ENCODE measurements around the gene CD44. TPM values are rescaled to one million over a fixed set of nuclear protein-coding genes. Genes with fewer than 3 reads are reported as not detected.

CD44 gene
- total and polyA plus RNA-seq, 11 donors, result 3.9 to 210 (median 26.2) TPM

GRCh38 chr11:35197292-35197691, 58.3 kb downstream of the CD44 start:
- Histone ChIP-seq H3K4me3 (no peak overlapping the region), H3K36me3 (peaks cover 0 to 87% (median 19%) of the 10 kb centered on the region in 9 donors), H3K4me1 (peaks cover 2 to 22% (median 7%) of the 10 kb centered on the region in 12 donors), H3K9me3 (no peaks in the 10 kb centered on the region), H3K27ac (no peak overlapping the region), H3K27me3 (no peaks in the 10 kb centered on the region)
- WGBS, 4 donors, result 95 to 100% (median 97%) methylated on average over 1 of the region's 1 CpG
- intact Hi-C loops (cut with DNase I), result no loop called here
- ATAC-seq, result no peak
- no peak for TF ChIP-seq POLR2A (IDR thresholded peaks at IDR 0.05)
- no peak for TF ChIP-seq CTCF (IDR thresholded peaks at IDR 0.05)
- DNase-seq, result no peak

GRCh38 chr11:35200811-35201341, 61.9 kb downstream of the CD44 start:
- ATAC-seq, result no peak
- no peak overlapping the region for H3K4me3 ChIP-seq
- peaks cover 0 to 2% (median 0%) of the 10 kb centered on the region in 12 donors for H3K4me1 ChIP-seq
- 94 to 97% (median 96%) methylated on average over 7 of the region's 7 CpGs for WGBS, 4 donors
- no peaks in the 10 kb centered on the region for H3K27me3 ChIP-seq
- H3K36me3 ChIP-seq, result peaks cover 0 to 87% (median 28%) of the 10 kb centered on the region in 9 donors
- no peak for DNase-seq
- intact Hi-C loops (cut with DNase I), result no loop called here
- H3K27ac ChIP-seq, result no peak overlapping the region
- TF ChIP-seq POLR2A (IDR thresholded peaks at IDR 0.05), result no peak
- TF ChIP-seq CTCF (IDR thresholded peaks at IDR 0.05), result no peak
- no peaks in the 10 kb centered on the region for H3K9me3 ChIP-seq

- no peaks in the 10 kb centered on the region for H3K4me1 ChIP-seq
- no peak overlapping the region for H3K27ac ChIP-seq
- ATAC-seq, result no peak
- WGBS, 4 donors, result 80 to 88% (median 85%) methylated on average over 5 of the region's 5 CpGs
- no peaks in the 10 kb centered on the region for H3K27me3 ChIP-seq
- H3K36me3 ChIP-seq, result peaks cover 0 to 97% (median 27%) of the 10 kb centered on the region in 9 donors
- H3K9me3 ChIP-seq, result peaks cover 0 to 3% (median 0%) of the 10 kb centered on the region in 12 donors
- TF ChIP-seq CTCF (IDR thresholded peaks at IDR 0.05) (no peak), POLR2A (IDR thresholded peaks at IDR 0.05) (no peak)
- intact Hi-C loops (cut with DNase I), result no loop called here
- no peak overlapping the region for H3K4me3 ChIP-seq
- no peak for DNase-seq
Measured at GRCh38 chr11:35204614-35205013, 65.6 kb downstream of the CD44 start.

GRCh38 chr11:35206616-35207015, 67.6 kb downstream of the CD44 start:
- peaks cover 0 to 17% (median 0%) of the 10 kb centered on the region in 12 donors for H3K9me3 ChIP-seq
- peaks cover 0 to 97% (median 25%) of the 10 kb centered on the region in 9 donors for H3K36me3 ChIP-seq
- intact Hi-C loops (cut with DNase I), result no loop called here
- DNase-seq (no peak), ATAC-seq (no peak)
- no peak for TF ChIP-seq CTCF (IDR thresholded peaks at IDR 0.05)
- TF ChIP-seq POLR2A (IDR thresholded peaks at IDR 0.05), result no peak
- no peak overlapping the region for H3K27ac ChIP-seq
- 88 to 100% (median 96%) methylated on average over 1 of the region's 1 CpG for whole genome bisulfite sequencing, 4 donors
- H3K4me1 ChIP-seq, result peaks cover 0 to 10% (median 0%) of the 10 kb centered on the region in 12 donors
- H3K4me3 ChIP-seq, result no peak overlapping the region
- no peaks in the 10 kb centered on the region for H3K27me3 ChIP-seq

Data from heart left ventricle (tissue), 16 donors.